HG02623 (cell line): ENCODE measurements around the gene ELF5.
A peak's percentile ranks its signal among the peaks of the same experiment; 100 is the strongest.

Experiments used
- ATAC-seq: cut with Tn5 transposase; IDR thresholded peaks from one replicate; pipeline ENCODE4 v1.9.1; 2021; ENCODE audit warnings: moderate library complexity; ENCODE audit not compliant: unreplicated experiment

ELF5 gene

GRCh38 chr11:34458525-34458924, 55.1 kb downstream of the ELF5 start:
- no peak for ATAC-seq

- ATAC-seq = no peak
Measured at GRCh38 chr11:34457607-34458006, 56.0 kb downstream of the ELF5 start.

GRCh38 chr11:34454308-34455032, 59.1 kb downstream of the ELF5 start:
- ATAC-seq = no peak

- ATAC-seq = no peak
Measured at GRCh38 chr11:34451053-34451452, 62.5 kb downstream of the ELF5 start.

GRCh38 chr11:34449013-34449412, 64.6 kb downstream of the ELF5 start:
- ATAC-seq = no peak

- ATAC-seq = no peak
Measured at GRCh38 chr11:34448223-34448994, 65.2 kb downstream of the ELF5 start.

GRCh38 chr11:34447044-34447443, 66.5 kb downstream of the ELF5 start:
- ATAC-seq = no peak

- no peak for ATAC-seq
Measured at GRCh38 chr11:34446386-34446785, 67.2 kb downstream of the ELF5 start.

- no peak for ATAC-seq
Measured at GRCh38 chr11:34445956-34446355, 67.6 kb downstream of the ELF5 start.

- no peak for ATAC-seq
Measured at GRCh38 chr11:34444428-34444827, 69.2 kb downstream of the ELF5 start.

GRCh38 chr11:34443136-34443535, 70.5 kb downstream of the ELF5 start:
- ATAC-seq = no peak

- no peak for ATAC-seq
Measured at GRCh38 chr11:34441814-34442213, 71.8 kb downstream of the ELF5 start.

- ATAC-seq = no peak
Measured at GRCh38 chr11:34439610-34440198, 73.9 kb downstream of the ELF5 start.

- peak; percentile 96 for ATAC-seq
Measured at GRCh38 chr11:34438529-34439507, 74.8 kb downstream of the ELF5 start, which contains the start of gene CAT. TSS of gene CAT (plus strand) at chr11:34438934. CDS start at chr11:34439014, 80 bp downstream.

GRCh38 chr11:34437224-34438125, 76.1 kb downstream of the ELF5 start:
- ATAC-seq = no peak

- ATAC-seq = no peak
Measured at GRCh38 chr11:34433899-34434298, 79.7 kb downstream of the ELF5 start.

GRCh38 chr11:34432822-34433221, 80.8 kb downstream of the ELF5 start:
- ATAC-seq = no peak

GRCh38 chr11:34431979-34432378, 81.6 kb downstream of the ELF5 start:
- no peak for ATAC-seq
